ENCODE results near the gene PCA3.

DNA sequence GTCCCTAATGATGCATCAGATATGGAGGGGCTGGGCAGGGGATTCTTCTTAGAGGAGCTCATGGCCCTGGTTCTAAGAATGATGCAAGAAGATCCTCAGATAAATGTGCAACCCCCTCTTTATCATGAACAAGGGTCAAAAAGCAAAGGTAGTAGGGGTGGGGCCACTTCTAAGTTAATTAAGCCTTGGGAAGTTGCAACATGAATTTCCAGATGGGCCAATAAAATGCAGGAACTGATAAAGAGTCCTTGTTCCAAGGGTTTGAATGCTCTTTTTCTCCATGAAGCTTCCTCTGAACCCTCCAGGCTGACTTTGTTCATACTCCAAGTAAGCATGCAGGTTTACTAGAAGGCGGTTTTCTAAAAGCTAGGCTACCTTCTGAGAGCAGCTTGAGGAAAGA, 25.6 kb downstream of the PCA3 start:
- TF ChIP-seq, protein P1, sequence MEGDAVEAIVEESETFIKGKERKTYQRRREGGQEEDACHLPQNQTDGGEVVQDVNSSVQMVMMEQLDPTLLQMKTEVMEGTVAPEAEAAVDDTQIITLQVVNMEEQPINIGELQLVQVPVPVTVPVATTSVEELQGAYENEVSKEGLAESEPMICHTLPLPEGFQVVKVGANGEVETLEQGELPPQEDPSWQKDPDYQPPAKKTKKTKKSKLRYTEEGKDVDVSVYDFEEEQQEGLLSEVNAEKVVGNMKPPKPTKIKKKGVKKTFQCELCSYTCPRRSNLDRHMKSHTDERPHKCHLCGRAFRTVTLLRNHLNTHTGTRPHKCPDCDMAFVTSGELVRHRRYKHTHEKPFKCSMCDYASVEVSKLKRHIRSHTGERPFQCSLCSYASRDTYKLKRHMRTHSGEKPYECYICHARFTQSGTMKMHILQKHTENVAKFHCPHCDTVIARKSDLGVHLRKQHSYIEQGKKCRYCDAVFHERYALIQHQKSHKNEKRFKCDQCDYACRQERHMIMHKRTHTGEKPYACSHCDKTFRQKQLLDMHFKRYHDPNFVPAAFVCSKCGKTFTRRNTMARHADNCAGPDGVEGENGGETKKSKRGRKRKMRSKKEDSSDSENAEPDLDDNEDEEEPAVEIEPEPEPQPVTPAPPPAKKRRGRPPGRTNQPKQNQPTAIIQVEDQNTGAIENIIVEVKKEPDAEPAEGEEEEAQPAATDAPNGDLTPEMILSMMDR (IDR thresholded peaks at IDR 0.05; ENCODE audit: insufficient read depth, low read length, poor library complexity, severe bottlenecking), result no peak
- no peak for TF ChIP-seq EZH2phosphoT487 (conservative IDR thresholded peaks at IDR 0.05; ENCODE audit: low read length)

Measured in SU-DHL-6 (cell line).